ENCODE data around the gene ATXN1.

The ATXN1 gene

GRCh38 chr6:16491666-16492313 is 269.5 kb downstream of the ATXN1 start:
- no peak for DNase-seq

DNA sequence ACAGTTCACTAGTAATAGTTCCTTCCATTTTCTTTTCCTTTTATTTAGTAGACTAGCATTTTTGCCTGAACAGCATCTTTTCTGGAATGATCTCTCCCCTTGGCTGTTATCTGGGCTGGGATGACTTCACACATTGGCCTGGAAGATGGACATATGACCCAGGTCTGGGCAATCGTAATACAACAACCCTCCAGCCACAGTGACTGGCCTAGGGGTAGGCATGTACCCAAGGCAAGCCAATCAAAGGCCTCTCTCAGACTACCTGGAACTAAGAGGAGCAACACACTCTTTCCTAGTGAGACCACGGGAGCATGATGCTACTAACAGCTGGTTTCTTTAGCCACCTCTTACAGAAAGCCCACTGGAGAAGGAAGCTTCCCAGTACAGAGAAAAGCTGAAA is 270.6 kb downstream of the ATXN1 start:
- no peak for DNase-seq

GRCh38 chr6:16488813-16489212 is 272.4 kb downstream of the ATXN1 start:
- DNase-seq = no peak

DNA sequence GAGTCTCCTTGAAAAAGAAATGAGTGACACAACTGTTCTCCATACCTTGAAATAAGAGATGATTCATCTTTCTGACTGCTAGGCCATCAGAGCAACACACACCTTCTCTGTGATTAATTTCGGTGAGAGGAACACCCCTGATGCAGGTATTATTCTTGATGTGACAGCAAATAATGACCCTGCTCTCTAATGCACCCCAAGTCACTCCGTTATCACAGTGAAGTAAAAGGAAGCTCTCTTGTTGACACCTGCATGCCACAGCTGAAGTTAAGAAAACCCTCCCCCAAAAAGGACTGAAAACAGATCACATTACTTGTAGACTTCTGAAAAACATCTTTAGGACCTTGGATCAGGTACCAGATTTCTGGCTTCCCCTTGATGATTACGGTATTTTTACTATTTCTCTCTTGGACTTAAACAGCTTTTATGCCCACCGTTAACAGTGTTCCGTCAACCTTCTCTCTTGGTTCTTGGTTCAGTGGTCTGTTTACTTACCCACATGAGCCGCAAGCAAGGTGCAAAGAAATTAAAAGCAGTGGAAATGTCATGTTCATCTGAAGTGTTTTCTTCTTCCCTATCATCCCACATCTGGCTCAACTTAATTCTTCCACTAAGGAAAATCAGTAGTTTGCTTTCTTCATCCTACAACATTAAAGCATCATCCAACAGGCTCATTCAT is 273.1 kb downstream of the ATXN1 start:
- no peak for DNase-seq

- DNase-seq = peak; percentile 15
These were observed 274.6 kb downstream of the ATXN1 start for GRCh38 chr6:16486661-16487060.

- no peak for DNase-seq
These were observed 277.9 kb downstream of the ATXN1 start for GRCh38 chr6:16483315-16483875.

DNA sequence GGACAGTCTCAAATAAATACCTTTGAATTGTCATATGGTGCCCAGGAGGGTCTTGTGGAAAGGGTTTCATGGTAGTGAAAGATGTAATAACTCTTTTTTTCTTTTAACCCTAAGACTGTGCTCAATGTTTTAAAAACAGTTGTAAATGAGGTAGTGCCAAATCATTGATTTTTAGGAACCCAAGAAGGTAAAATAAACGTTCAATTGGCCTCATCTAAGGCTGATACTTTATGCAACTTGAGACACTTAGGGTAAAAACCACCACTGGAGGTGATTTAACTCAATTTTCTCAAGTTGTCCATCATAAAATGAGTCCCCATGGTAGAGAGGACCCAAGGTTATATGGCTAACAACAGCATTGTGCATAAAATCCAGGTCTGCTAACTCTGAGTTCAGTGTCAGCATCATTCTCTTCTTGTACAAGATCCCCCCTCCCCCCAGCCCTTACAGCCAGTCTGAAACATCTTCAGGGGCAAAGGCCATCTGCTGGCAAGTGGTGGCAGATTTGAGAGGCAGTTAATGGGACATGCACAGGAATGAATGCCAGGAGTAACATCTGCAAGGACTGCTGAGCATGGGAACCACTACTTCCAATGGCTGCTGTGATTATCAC is 278.5 kb downstream of the ATXN1 start:
- DNase-seq = no peak

GRCh38 chr6:16481697-16482399 is 279.4 kb downstream of the ATXN1 start:
- DNase-seq = peak; percentile 43

DNA sequence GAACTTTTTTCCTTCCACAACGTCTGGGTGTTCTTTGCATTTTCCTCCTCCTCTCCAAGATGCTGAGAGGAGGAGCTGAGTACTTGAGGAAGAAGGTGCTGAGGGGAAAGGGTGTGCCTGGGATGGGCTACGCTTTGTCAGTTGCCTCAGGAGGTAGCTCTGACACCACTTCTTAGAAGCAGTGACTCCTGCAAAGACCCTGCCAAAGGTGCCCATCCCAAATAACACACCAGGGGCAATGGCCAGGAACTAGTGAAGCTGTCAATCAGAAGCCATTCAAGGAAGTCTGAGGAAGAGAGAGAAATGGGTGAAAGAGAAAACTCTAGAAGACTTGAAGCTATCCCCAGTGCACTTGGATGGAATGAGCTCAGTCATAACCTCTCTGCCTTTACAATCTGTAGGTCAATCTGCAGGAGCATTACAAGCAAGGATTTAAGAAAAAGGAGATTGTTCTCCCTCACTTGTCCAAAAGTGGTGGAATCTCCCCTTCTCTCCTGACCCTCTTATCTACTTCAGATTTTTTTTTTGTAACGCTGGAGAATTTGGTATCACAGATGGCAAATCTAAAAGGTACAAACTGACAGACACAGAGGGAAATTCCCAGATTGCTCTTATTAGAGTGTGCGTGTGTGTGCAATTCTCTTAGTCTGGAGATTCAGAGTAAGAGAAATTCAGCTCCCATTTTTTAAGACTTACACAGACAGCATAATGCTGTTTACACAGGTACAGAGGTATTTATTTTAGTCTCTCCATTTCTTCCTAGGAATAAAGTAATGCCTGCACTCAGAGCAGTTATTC is 280.3 kb downstream of the ATXN1 start:
- DNase-seq = no peak

DNA sequence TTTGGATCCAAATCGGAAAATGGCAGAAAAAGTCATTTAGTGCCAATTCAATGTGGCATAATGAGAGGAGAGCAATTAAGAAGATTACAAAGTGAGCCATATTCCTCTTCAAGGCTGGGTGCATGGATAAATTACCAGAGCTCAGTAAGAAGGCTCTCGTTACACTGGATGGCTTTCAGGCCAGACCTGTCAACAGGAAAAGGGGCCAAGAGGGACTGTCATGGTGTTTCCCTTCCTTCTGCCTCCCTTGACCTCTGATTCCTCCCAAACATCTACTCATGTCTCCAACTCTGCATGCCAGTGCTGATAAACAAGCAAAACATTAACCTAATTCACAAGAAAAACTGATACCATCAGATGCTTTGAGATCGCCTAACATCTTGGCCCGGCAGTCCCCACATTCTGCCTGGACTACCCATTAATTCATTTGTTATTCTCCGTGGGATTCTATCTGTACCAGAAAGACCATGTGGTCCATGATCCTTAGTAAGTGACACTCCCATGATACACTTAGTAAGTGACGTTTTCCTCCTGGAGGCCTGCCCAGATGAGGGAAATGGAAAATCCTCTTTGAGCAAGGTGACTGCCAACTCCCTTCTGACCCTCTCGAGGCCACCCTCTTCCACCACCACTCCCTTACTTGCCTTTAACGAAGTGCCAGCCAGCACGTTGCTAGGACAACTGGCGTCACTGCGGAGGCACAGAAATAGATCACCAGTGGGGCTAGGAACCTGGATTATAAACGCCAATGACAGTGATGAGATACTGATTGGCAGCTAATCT is 283.7 kb downstream of the ATXN1 start:
- no peak for DNase-seq

GRCh38 chr6:16476861-16477260 is 284.4 kb downstream of the ATXN1 start:
- DNase-seq = no peak

GRCh38 chr6:16475494-16475781 is 285.8 kb downstream of the ATXN1 start:
- DNase-seq = no peak

DNA sequence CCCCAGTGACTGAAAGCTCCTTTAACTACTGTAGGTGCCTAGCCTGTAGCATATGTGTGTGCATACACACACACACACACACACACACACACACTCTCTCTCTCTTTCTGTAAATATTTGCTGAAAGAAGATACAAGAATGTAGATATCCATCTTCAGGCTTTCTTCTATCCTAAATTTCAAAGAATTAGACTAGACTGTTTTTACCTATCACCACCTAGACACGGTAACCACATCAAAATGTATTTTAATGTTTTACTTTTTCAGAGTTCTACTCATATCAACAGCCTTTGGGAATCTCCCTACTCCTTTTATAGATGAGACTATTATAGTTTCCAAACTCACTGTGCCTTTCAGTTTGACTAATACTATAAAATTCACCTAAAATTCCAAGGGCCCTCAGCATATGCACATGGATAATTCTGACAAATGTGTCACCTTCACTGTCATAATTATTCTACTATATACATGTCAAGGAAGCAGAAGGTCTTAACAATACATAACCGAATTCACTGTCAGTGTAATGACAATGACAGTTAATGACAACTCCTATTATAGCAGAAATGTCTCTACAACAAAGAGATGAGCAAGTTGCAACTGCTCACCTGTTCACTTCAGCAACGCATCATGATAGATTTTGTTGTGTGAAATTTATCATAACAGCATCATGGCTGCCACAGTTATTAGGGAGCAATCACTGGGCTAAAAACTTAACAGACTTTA is 286.3 kb downstream of the ATXN1 start:
- no peak for DNase-seq

DNA sequence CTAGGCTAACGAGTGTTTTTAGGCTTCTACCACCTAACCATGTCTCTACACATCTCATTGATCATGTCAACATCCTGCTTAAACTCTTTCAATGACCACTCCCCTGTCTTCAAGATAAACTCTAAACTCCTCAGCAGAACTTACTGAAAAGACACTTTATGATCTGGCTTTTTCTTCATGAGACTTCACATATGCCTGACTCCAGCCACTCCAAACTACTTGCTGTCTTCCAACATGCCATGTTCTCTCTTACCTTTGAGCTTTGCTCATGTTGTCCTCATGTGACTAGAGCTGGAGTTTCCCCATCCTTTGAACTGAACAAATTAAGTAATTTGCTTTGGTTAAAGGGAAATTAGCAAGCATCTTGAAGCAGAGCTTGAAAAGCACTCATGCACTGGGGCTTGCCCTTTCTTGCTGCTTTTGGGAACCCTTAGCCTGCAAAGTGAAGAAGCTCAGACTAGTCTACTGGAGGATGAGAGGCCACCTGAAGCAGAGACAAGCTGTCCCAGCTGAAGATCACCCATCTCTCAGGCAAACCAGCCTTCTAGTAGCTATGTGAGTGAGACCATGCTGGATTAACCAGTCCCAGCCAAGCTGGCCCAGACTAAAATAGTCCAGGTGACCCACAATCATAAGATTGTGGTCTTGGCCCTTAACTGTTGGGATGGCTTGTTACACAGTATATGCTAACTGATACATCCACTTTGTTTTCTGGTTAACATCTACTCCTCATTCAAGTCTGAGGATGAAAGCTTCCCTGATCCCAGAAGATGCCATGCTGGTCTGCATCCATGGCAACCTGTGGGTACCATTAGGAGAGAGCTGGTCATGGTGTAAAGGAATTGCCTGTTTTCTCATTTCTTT is 287.1 kb downstream of the ATXN1 start:
- DNase-seq = no peak

DNA sequence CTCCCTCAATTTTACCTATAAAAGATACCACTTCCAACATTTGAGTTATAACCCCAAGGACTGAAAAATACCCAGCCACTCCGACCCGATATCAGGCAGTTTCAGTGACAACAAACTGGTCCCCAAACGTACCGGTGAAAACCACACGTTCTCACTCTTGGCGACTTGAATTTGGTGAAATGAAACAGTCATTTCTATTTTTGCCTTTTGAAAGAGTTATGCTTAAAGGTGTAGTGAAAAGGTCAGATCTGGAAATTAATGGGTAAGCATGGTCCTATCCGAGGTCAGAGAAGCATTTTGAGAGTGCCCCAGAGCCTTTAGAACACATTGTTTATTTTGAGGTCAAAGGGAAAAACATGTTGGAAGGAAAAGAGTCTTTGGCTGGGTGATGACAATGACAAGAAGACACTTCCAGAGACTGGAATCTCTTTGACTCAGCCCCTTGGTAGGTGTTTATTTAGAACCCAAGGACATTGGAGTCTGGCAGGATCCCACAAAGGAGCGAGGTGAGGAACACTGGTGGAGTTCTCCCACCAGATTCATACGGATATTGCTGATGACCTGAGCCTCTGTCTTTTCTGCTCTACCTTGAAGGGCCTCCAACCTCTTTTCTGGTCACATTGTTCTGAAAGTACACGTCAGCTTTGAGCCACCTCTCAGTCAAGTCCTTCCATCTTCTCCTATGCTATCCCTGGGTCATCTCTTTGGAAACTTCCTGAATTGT is 287.9 kb downstream of the ATXN1 start:
- DNase-seq = no peak

DNA sequence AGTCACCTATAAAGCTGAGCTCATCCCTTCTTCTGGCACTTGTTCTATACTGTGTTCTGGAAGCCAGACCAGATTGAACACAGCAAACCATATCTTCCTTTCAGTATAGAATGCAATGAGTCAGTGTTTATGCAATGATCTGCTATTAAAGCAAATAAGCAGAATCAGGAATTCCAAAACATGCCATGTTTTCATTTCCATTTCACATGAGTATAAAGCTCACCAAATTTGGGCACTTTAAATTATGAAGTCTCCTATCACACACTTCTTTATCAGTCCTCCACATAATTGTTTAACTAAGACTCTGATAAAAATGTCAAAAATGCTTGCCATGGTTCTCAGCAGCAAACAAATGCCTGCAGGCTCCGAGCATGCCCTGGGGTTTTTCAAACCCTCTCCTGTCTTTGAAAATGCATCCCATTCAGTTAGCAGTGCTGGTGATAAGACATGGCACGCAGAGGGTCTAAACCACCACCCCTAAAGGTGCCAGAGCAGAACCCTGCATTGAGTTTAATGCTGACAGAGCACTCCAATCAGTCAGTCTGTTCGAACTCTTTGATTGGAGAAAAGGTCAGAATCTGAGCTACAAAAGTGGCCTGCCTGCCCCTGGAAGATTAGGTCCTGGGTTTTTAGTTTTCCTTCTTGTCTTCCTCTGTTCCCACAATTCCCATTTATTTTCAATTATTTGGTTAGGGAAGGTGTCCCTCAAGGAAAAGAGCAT is 288.8 kb downstream of the ATXN1 start:
- no peak for DNase-seq

GRCh38 chr6:16471910-16472297 is 289.4 kb downstream of the ATXN1 start:
- DNase-seq = no peak

DNA sequence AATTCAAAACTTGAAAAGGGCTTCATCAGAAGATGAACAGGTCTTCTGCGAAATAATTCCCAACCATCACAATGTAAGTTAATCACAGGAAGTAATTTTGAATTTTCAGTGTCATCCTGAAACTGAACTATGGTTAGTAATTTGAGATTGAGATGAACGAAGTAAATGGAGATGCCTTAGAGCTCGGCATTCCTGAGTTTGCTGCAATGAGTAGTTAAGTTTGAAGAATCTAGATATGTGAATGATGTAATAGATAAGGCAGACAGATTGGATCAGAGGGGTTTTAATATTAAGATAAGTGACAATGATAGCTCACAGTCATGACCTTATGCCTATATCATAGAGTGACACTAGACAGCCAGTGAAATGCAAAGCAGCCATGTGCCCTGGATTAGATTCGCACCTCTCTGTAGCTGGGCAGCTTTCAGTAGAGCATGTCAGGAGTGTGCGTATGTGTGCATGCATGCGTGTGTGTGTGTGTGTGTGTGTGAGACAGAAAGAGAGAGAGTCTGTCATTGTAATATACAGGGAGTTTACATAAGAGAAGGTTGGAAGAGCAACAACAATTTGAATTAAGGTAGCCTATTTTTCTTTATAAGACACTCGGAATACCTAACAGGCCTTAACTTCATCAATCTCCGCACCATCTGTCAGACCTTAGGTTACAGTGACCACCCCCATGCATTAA is 289.9 kb downstream of the ATXN1 start:
- DNase-seq = no peak
